UCSD-AML1 (cell line): Measurements from ENCODE around the gene TEX26.

Experiments used
- DNase-seq: peaks from one replicate; lab custom pipeline; 2025; ENCODE audit not compliant: unreplicated experiment; lab: John Stamatoyannopoulos, UW

TEX26 gene

GRCh38 chr13:30974350-30974749 lies 41.9 kb downstream of the TEX26 start:
- no peak for DNase-seq

GRCh38 chr13:30976025-30976424 lies 43.6 kb downstream of the TEX26 start:
- no peak for DNase-seq

GRCh38 chr13:30978981-30979956 lies 46.8 kb downstream of the TEX26 start:
- DNase-seq = peak; percentile 58

GRCh38 chr13:30982506-30982905 lies 50.0 kb downstream of the TEX26 start:
- DNase-seq = no peak

- no peak for DNase-seq
Observed at GRCh38 chr13:30982906-30983305, 50.5 kb downstream of the TEX26 start.

GRCh38 chr13:30983431-30983830 lies 51.0 kb downstream of the TEX26 start:
- no peak for DNase-seq

- no peak for DNase-seq
Observed at GRCh38 chr13:30984620-30985019, 52.2 kb downstream of the TEX26 start.

GRCh38 chr13:30985637-30986205 lies 53.3 kb downstream of the TEX26 start:
- no peak for DNase-seq

- DNase-seq = no peak
Observed at GRCh38 chr13:30991184-30991583, 58.7 kb downstream of the TEX26 start.

GRCh38 chr13:30991922-30992321 lies 59.5 kb downstream of the TEX26 start:
- no peak for DNase-seq

- no peak for DNase-seq
Observed at GRCh38 chr13:30995331-30995730, 62.9 kb downstream of the TEX26 start.

GRCh38 chr13:30997697-30998096 lies 65.2 kb downstream of the TEX26 start:
- no peak for DNase-seq

- DNase-seq = no peak
Observed at GRCh38 chr13:30998136-30999088, 66.0 kb downstream of the TEX26 start.

GRCh38 chr13:31000889-31001288 lies 68.4 kb downstream of the TEX26 start:
- DNase-seq = no peak

- no peak for DNase-seq
Observed at GRCh38 chr13:31001647-31002046, 69.2 kb downstream of the TEX26 start.

- DNase-seq = no peak
Observed at GRCh38 chr13:31005066-31005465, 72.6 kb downstream of the TEX26 start.

- DNase-seq = no peak
Observed at GRCh38 chr13:31007417-31007816, 75.0 kb downstream of the TEX26 start.

GRCh38 chr13:31008400-31009115 lies 76.1 kb downstream of the TEX26 start:
- no peak for DNase-seq

- no peak for DNase-seq
Observed at GRCh38 chr13:31009166-31009565, 76.7 kb downstream of the TEX26 start.

- no peak for DNase-seq
Observed at GRCh38 chr13:31010296-31010695, 77.8 kb downstream of the TEX26 start.
